ENCODE results near the gene ERBB3. TPM values are rescaled to one million over a fixed set of nuclear protein-coding genes. Genes with fewer than 3 reads are reported as not detected.
"Not testable (repeated sequence)": the region's sequence is repeated elsewhere in the genome, so short reads cannot be mapped to it uniquely, and the experiment has no call there.

ERBB3 gene
- total RNA-seq, 2 donors from 2014 or later = 77.3 to 117 TPM

DNA sequence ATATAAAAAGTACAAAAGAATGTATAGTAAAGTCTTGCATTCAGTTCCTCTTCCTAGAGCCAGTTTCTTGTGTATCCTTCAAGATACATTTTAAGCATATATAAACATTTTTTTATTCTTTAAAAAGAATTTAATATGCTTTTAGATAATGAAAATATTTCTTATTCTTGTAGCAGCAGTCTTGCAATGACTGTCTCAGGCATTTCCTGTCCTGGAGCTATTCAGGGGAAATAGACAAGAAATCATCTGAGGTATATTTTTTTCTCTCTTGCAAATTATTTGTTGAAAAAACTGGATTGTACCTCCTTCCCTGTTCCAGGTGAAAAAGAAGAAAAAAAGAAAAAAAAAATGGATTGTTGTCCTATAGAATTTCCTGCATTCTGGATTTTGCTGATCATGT, 17.0 kb upstream of the ERBB3 start:
- TF ChIP-seq, protein P1, sequence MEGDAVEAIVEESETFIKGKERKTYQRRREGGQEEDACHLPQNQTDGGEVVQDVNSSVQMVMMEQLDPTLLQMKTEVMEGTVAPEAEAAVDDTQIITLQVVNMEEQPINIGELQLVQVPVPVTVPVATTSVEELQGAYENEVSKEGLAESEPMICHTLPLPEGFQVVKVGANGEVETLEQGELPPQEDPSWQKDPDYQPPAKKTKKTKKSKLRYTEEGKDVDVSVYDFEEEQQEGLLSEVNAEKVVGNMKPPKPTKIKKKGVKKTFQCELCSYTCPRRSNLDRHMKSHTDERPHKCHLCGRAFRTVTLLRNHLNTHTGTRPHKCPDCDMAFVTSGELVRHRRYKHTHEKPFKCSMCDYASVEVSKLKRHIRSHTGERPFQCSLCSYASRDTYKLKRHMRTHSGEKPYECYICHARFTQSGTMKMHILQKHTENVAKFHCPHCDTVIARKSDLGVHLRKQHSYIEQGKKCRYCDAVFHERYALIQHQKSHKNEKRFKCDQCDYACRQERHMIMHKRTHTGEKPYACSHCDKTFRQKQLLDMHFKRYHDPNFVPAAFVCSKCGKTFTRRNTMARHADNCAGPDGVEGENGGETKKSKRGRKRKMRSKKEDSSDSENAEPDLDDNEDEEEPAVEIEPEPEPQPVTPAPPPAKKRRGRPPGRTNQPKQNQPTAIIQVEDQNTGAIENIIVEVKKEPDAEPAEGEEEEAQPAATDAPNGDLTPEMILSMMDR (IDR thresholded peaks at IDR 0.05) = no peak
- TF ChIP-seq POLR2AphosphoS5 (IDR thresholded peaks at IDR 0.05) (no peak), POLR2A (IDR thresholded peaks at IDR 0.05) (no peak)
- intact Hi-C loops (cut with DNase I) = no loop called here
- Histone ChIP-seq H3K27ac (no peak overlapping the region), H3K27me3 (replicated peaks; ENCODE audit: insufficient read depth) (no peaks in the 10 kb centered on the region), H3K36me3 (no peaks in the 10 kb centered on the region), H3K4me1 (replicated peaks) (no peaks in the 10 kb centered on the region), H3K9me3 (no peaks in the 10 kb centered on the region), H3K4me3 (no peak overlapping the region)
- no peak for DNase-seq (ENCODE audit: low spot score)

DNA sequence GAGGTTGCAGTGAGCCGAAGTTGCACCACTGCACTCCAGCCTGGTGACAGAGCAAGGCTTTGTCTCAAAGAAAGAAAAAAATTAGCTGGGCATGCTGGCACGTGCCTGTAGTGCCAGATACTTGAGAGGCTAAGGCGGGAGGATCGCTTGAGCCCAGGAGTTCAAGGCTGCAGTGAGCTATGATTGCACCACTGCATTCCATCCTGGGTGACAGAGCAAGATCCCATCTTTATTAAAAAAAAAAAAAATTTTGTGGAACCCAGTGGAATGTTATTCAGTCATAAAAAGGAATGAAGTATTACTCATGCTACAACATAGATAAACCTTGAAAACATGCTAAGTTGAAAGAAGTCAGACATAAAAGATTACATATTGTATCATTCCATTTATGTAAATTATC, 8.3 kb upstream of the ERBB3 start:
- no peaks in the 10 kb centered on the region for H3K9me3 ChIP-seq
- WGBS = 45% methylated on average over 4 of the region's 4 CpGs
- DNase-seq (ENCODE audit: low spot score) = no peak
- H3K27ac ChIP-seq = no peak overlapping the region
- H3K4me1 ChIP-seq (replicated peaks) = no peaks in the 10 kb centered on the region
- no peaks in the 10 kb centered on the region for H3K27me3 ChIP-seq (replicated peaks; ENCODE audit: insufficient read depth)
- H3K36me3 ChIP-seq = no peaks in the 10 kb centered on the region
- intact Hi-C loops (cut with DNase I) = no loop called here
- H3K4me3 ChIP-seq = no peak overlapping the region
- TF ChIP-seq POLR2AphosphoS5 (IDR thresholded peaks at IDR 0.05) (no peak), POLR2A (IDR thresholded peaks at IDR 0.05) (no peak)
- TF ChIP-seq, protein P1 (IDR thresholded peaks at IDR 0.05) = no peak

DNA sequence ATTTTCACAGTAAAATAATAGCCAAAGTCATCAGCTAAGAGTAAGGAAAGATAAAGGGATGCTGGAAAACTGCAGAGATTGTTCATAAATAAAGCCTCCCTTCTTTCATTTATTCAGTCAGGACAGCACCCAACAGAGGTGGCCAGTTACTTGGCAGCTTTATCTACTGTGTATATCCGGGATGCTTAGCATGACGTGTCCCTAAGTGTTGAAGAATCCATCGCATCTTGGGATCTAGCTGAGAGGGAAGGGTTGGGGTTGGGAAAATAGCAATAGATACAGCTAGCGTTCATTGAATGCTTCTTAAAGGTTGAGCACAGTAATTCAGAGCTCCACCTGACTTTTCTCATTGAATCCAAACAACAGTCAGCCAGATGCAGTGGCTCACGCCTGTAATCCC, 5.6 kb upstream of the ERBB3 start:
- DNase-seq (ENCODE audit: low spot score) = no peak
- WGBS = 84% methylated on average over 5 of the region's 5 CpGs

DNA sequence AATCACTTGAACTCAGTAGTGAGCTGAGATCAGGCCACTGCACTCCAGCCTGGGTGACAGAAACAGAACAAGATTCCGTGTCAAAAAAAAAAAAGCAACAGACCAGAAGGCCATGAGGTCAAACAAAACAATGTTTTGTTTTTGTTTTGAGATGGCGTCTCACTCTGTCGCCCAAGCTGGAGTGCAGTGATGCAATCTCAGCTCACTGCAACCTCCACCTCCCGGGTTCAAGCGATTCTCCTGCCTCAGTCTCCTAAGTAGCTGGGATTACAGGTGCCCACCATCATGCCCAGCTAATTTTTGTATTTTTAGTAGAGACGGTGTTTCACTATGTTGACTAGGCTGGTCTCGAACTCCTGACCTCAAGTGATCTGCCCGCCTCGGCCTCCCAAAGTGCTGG, 2.0 kb upstream of the ERBB3 start:
- H3K27me3 ChIP-seq (replicated peaks; ENCODE audit: insufficient read depth); H3K36me3 ChIP-seq; H3K9me3 ChIP-seq; DNase-seq (ENCODE audit: low spot score); intact Hi-C loops (cut with DNase I); H3K4me1 ChIP-seq (replicated peaks); H3K4me3 ChIP-seq: not testable (repeated sequence)
- peak overlapping the region in 1 of 2 donors; percentile 96 for H3K27ac ChIP-seq
- 92% methylated on average over 9 of the region's 9 CpGs for WGBS

More for the DNA sequence above, 5.6 kb upstream of the ERBB3 start:
- H3K4me1 ChIP-seq (replicated peaks) = no peaks in the 10 kb centered on the region
- no peaks in the 10 kb centered on the region for H3K27me3 ChIP-seq (replicated peaks; ENCODE audit: insufficient read depth)
- no peaks in the 10 kb centered on the region for H3K9me3 ChIP-seq
- TF ChIP-seq POLR2AphosphoS5 (IDR thresholded peaks at IDR 0.05) (no peak), POLR2A (IDR thresholded peaks at IDR 0.05) (no peak)
- TF ChIP-seq, protein P1 (IDR thresholded peaks at IDR 0.05) = no peak
- no peak overlapping the region for H3K27ac ChIP-seq
- intact Hi-C loops (cut with DNase I) = no loop called here
- no peak overlapping the region for H3K4me3 ChIP-seq
- H3K36me3 ChIP-seq = no peaks in the 10 kb centered on the region

DNA sequence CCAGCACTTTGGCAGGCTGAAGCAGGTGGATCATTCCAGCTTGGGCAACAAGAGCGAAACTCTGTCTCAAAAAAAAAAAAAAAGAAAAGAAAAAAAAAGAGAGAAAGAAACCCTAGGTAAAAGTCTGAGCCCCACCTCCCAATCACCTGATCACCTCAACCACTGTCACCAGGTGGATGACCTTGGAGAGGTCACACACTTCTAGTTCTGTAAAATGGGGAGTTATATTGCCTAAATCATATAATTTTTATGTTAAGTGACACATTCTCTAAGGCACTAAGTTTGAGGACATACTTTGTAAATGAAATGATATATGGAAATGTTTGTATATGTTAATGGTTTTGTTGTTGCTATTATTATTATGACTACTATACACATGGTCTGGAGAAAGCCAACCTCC, 1.5 kb upstream of the ERBB3 start:
- 85% methylated on average over 1 of the region's 1 CpG for WGBS
- TF ChIP-seq POLR2A (IDR thresholded peaks at IDR 0.05) = no peak
- TF ChIP-seq POLR2AphosphoS5 (IDR thresholded peaks at IDR 0.05) = no peak
- TF ChIP-seq, protein P1 (IDR thresholded peaks at IDR 0.05) = no peak
- intact Hi-C loops (cut with DNase I) = no loop called here
- H3K4me1 ChIP-seq (replicated peaks) = no peaks in the 10 kb centered on the region
- peak overlapping the region; percentile 94 to 96 for H3K27ac ChIP-seq
- H3K36me3 ChIP-seq = no peaks in the 10 kb centered on the region
- H3K27me3 ChIP-seq (replicated peaks; ENCODE audit: insufficient read depth) = no peaks in the 10 kb centered on the region
- H3K9me3 ChIP-seq = no peaks in the 10 kb centered on the region
- no peak overlapping the region for H3K4me3 ChIP-seq
- no peak for DNase-seq (ENCODE audit: low spot score)
